Fibroblast of gingiva (primary cell): ENCODE results near the gene ANKRD31.
"Not testable (repeated sequence)": the region's sequence is repeated elsewhere in the genome, so short reads cannot be mapped to it uniquely, and the experiment has no call there.

Experiments
- DNase-seq: peaks from one replicate; pipeline ENCODE4 v3.0.0-alpha.2; 2011; ENCODE audit warnings: low read depth

ANKRD31 gene, protein sequence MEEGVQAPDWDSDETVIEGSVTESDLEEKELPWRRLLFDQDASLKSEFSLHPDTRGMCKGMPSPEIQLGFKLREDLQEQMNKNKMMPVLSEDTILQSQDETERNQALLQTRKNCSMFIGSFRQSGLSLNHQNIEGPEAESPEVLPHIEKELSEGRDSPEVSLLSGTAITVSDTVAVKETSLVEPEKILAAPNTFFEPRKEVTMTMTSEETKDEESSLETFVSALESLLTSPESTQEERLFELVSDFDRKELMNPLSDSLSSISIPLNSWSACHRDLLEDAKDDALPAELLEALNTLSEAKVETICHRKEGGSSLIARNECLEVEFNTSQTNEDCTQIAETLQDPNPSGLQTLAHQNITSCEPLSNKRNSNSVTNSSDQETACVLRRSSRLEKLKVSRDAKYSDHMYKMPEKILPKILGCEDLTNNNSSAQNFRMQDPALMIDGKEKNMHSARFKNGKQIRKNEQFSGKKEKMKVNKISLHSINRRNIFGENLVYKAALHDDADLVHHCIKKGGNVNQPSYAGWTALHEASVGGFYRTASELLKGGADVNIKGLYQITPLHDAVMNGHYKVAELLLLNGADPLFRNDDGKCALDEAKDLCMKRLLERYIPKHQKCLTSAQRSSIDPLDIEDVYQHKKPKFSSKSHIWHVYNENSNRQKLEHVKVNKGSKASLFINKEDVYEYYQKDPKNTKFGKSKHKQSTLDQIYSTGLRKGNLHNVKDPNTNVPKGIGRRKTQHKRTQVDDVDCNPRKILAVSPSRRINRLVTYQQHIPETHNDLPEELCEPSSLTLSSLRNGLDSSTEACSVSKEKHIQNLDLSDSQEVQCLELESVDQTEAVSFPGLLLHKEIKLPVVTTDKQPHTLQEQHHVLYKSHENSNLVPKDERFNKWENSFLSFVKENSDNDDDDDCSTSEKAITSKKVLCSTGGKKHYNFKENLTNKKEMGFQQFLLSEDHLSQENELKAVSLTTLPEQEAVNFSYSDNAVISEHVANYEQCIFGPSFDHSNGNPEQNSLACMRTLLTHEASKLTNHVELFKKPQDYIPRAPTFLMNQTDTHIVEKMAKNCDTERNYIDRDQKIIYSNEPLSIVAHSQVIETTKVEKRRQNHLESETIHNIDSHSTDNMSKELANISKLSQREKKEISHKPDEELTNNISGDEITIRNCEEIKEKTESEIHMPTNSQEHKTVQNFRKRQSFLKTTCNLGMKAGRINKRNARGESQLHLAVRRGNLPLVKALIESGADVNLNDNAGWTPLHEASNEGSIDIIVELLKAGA (N-terminal part only)

DNA sequence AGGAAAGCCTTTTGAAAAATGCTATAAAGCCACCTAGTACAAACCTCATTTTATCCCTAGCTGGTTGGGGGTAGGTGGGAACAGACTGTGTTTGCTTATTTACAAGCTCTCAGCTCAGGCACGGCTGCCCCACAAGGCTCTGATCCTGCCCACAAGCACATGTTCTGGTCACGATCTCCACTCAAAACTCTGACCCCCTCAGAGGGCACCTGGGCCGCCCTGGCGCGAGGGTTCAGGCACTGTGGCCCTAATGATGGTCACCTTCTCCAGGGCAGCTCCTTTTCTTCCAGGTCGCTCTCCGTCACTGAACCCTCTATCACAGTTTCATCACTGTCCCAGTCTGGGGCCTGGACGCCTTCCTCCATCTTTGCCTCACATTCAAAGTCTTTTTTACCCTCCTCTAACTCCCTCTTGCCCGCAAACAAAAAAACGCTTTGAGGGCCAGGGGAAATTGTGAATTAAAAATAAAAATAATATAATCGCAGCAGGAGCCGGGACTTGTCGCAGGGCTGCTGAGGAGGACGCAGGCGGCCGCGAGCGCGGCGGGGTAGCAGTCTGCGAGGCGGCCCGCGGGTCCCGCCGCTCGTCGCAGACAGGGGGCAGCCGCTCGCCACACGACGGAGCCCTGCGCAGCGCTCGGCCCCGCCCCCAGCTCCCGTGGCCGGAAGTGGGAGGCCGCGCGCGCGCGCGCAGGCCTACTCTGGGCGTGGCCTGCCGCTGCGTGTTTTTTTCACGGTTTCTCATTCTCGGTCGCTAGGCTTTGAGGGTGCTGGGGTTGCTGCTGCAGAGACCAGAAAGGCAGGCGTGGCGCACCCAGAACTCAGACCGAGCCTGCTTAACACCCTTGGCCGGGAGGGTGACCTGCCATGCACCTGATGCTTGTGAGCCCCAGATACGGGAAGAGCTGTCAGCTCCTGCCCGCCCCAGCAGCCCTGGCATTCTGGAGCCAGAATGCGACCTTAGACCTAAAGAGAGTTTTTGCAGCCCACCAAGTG, at the start of gene ANKRD31:
Gene ANKRD31 (minus strand): TSS at position 557 of the 995 bp plus-strand sequence. CDS start 192 bp downstream, at position 365.
- DNase-seq = peak; percentile 80

DNA sequence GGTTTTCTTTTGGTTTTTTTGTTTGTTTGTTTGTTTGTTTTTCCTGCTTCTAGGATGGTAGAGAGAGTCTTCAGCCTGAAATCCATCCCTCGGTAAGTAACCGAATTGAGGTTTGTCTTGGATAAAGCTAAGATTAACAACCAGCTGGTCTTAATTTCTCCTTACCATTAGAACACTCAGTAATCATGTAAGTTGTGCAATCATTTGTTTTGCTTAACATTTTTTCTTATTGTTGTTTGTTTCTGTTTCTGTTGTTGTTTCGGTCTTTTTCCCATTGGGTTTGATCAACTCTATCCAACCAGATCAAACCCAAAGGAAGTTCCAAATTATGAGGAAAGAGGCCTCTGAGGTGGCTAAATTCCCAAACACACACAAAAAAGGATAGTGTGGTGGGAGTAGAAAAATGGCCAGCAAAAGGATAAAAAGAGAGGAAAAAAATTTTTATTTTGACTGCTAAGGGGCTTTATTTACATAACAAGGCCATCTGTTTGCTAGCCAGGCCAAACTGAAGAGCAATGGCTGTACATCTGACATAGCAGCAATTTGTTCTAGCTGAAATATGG, 49.6 kb upstream of the ANKRD31 start:
- peak; percentile 83 for DNase-seq

DNA sequence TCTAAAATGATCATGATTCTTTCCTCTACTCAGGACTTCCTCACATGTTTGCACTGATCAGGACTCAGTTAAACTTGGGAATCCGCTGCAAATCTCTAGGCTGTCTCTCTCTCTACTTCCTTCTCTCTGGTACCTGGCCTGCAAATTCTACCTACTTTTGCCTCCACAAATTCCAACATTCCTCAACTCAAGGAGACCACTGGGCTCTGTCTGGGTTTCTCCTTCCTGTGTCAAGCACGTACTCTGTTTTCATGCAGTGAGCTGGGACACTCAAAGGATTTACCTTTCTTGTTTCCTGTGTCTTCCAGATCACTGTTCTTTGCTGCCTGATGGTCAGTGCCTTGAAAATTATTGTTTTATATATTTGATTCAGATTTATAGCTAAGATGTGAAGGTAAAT, 45.9 kb upstream of the ANKRD31 start:
- no peak for DNase-seq

DNA sequence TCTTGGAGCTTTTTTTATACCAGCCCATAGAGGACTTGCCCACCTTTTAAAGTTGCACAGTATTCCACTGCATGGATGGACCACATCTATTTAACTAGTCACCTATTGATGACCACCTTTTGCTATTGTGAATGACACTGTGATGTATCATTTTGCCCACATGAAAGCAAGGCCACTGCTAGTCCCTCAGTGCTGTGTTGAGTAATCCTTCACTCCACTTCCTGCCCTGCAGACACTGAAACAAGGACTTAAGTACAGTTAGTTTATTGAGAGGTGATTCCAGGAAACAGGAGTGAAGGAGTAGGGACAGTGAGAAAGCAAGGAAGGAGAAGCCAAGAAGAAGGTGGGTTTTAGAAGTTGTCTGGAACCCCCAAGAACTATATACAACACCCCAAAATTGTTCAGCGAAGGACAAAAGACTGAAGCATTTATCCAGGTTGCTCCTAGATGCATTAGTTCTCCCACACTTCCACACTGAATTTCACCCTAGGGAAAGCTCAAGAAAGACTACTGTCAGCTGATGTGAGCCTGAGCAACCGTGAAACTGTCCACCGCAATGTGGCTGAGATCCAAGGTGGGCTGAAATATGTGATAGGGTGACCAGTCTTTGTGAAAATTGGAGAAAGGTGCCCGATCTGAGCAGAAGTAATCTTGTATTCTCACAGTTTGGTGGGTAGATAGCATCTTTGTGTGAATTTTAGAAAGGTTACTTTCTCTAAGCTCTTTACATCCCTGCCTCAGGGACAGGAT, 45.2 kb upstream of the ANKRD31 start:
- no peak for DNase-seq

DNA sequence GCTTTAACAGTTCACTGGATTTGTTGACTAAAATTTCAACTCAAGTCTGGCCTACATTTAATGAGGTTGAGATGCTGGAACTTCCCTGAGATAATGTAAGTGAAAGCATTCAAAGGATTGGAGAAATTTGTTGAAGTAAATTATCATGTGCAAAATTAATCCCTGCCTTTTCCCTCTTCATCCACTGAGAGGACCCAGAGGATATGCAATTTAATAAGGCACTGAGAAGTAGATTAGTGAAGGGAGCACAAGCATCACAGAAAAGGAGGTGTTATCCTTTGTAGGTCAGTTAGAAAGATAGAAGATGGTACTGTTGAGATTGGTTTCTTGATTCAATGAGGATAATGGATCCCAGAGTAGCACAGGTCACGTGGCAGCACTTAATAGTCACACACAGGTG, 42.6 kb upstream of the ANKRD31 start:
- DNase-seq = no peak

DNA sequence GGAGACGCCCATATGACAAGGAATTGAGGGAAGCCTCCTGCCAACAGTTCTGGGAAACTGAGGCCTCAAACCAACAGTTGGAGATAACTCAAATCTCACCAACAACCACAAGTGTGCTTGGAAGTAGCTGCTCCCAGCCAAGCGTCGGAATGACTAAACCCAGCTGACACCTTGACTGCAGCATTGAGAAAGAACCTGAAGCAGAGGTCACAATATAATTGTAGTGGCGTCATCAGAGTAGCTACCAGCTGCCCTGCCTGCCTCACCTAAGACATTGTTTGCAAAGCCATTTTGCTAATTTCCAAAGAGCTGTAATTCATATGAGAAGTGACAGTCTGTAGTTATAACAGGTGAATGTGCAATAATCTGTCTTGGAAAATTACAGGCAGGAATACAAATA, 40.8 kb upstream of the ANKRD31 start:
- DNase-seq = no peak

DNA sequence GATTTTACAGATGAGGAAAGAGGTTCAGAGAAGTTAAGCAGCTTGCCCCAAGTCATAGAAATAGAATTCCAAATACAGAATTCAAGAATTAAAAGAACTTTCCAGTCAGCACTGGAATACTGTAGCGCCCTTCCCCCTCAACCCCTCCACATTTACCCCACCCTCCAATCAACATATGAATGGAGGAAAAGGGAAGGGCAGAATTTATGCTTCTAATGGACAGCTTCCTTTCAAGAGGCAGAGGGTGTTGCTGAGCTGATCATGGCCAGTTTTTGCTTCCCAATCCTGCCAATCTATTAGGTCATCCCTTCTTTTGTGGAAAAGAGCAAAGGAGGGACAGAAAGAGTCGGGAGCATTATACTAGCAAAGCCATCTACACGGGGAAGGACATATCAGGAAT, 39.1 kb upstream of the ANKRD31 start:
- DNase-seq = no peak

DNA sequence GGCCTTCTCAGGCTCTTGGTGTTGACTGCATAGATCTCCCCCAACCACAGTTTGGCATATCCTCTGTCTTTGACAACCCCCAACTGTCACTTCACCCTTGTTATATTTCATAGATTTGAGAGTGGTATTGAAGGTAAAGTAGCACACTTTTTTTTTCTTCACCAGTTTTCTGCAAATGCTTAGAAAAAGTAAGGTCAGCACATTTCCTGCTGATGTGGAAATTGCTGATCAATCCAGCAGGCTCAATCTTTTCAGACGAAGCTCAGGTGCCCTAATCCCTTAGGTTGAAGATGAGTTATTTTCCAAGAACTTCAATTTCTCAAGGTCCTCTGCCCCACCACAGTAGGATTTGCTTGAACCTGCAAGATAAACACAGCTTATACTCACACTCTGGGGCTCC, 38.5 kb upstream of the ANKRD31 start:
- no peak for DNase-seq

DNA sequence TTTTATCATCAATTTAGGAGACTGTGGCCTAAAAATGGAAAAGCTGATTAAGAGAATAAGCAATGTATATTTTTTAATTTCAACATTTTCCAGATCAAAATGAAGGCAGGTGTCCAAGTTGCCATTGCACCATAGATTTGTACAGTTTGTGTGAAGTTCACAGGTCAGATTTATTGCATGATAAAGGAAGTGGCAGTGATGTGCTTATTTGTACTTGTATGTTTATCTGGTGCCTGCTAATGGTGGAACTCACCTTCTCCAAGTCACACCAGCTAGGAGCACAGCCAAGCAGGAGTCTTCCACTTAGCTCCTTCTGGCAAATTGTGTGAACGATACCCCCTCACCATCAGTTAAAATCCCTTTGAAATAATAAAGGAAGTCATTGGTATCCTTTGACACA, 37.8 kb upstream of the ANKRD31 start:
- DNase-seq = no peak

DNA sequence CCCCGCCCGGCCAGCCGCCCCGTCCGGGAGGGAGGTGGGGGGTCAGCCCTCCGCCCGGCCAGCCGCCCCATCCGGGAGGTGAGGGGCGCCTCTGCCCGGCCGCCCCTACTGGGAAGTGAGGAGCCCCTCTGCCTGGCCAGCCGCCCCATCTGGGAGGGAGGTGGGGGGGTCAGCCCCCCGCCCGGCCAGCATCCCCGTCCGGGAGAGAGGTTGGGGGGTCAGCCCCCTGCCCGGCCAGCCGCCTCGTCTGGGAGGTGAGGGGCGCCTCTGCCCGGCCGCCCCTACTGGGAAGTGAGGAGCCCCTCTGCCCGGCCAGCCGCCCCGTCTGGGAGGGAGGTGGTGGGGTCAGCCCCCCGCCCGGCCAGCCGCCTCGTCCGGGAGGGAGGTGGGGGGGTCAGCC, 33.9 kb upstream of the ANKRD31 start:
- not testable (repeated sequence) for DNase-seq

DNA sequence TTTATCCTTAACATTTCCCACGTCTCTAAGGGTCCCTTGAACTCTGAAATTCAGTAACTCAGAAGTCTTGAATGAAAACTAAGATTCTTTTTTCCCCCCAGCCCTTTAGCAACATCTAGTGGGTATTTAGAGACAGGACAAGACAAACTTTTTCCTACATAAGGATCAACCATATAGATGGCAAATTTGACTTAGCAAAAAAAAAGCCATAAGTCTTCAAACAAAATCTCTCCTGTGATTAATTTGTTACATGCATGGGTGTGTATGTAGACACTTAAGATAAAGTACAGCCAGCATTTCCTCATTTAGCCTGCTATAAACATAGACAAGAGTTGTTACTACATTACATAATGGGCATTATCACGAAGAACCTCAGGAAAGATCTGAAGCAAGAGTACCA, 29.1 kb upstream of the ANKRD31 start:
- DNase-seq = peak; percentile 36

DNA sequence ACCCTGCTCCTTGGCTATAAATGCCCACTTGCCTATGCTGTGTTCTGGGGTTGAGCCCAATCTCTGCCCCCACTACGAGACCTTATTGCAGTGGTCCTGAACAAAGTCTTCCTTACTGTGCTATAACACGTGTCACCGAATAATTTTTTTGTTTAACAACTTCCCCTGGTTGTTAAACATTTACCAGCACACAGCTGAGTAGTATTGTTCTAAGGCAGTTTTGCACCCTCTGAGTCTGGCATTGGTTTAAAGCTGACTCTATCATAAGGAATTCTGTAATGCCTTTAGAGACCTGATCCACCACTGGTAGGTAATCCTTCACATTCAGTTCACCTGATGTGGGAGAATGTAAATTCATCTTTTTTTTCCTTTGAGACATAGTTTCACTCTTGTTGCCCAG, 25.6 kb upstream of the ANKRD31 start:
- DNase-seq = no peak

DNA sequence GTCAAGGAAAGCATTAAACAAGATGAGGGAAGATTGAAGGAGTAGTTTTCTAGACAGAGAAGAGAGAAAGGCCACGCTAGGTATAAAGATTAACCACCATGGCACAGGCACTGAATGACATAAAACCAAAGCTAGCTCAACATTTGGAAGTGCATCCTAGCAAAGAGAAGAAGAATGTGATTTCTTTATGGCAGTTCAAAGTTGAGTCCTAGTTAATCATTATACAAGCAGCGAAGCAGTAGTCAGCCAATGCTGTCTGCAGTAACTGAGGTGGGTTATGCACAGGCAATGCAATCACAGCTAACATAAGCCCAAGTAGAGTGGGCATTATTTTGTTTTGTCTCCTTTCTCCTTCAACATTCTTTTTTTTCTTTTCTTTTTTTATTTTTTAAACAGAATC, 24.0 kb upstream of the ANKRD31 start:
- no peak for DNase-seq

DNA sequence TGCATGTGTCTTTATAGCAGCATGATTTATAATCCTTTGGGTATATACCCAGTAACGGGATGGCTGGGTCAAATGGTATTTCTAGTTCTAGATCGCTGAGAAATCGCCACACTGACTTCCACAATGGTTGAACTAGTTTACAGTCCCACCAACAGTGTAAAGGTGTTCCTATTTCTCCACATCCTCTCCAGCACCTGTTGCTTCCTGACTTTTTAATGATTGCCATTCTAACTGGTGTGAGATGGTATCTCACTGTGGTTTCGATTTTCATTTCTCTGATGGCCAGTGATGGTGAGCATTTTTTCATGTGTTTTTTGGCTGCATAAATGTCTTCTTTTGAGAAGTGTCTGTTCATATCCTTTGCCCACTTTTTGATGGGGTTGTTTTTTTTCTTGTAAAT, 13.8 kb upstream of the ANKRD31 start:
- DNase-seq = not testable (repeated sequence)

DNA sequence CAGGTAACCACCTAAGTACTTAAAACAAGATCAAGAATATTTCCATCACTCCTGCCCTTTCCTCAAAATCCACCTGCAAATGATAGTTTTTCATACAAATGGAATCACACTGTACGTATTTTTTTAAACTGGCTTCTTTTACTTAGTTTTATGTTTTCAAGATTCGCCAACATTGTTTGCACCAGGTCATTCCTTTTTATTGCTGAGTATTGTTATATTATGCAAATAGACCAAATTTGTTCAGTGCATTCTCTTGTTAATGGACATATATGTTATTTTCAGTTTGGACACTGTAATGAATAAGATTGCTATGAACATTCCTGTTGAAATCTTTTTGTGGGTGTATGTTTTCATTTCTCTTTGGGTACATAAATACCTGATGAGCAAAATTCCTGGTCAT, 8.3 kb upstream of the ANKRD31 start:
- no peak for DNase-seq

DNA sequence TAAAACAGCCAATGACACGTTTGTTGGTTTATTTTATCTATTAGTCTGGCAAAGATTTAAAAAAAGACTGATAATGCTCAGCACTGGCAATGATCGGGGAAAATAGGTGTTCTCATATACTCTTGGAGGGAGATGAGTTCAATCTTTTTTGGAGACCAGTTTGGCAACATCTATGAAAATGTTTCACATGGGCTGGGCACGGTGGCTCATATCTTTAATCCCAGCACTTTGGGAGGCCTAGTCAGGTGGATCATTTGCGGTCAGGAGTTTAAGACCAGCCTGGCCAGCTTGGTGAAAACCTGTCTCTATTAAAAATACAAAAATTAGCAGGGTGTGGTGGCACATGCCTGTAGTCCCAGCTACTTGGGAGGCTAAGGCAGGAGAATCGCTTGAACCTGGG, 6.8 kb upstream of the ANKRD31 start:
- DNase-seq = no peak

DNA sequence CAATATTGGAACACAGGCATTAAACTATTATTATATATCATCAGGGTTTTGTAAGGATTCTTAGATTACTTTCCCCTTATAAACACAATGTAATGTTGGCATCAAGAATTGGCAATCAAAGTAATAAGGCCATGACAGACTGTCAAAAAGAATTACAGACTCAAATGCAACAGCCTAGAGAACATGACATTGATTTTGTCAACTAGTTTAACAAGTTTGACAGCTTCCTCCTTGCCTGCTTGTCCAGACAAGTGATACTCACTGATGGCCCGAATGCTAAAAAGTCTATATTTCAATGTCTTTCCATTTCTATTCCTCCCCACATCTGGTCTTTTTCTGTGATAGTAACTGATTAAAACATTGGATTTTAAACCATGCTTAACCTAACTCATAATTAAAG, 6.4 kb upstream of the ANKRD31 start:
- no peak for DNase-seq

DNA sequence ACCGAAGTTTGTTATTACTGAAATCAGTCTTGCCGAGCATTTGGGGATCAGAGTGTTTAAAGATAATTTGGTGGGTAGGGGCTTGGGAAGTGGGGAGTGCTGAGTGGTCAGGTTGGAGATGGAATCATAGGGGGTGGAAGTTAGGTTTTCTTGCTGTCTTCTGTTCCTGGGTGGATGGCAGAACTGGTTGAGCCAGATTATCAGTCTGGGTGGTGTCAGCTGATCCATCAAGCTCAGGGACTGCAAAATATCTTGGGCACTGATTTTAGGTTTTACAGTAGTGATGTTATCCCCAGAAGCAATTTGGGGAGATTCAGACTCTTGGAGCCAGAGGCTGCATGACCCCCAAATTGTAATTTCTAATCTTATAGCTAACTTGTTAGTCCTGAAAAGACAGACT, 5.4 kb upstream of the ANKRD31 start:
- DNase-seq = no peak

DNA sequence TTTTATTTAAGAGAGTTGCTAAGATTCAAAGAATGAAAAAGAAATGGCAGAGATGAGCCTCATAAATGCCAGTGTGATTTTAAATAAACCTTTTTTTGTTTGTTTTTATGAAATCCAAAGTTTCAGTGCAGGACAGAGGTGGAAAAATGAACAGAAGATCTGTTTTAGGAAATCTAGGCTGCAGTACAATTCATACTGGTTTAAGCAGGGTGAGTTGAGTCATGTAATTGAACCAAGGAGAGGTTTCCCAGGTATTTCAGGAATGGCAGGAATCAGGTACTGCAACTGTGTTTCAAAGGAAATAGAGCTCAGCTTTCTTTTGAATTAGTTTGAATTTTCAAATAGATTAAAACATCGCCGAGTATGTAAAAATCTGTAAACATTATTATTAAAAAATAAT, 3.0 kb upstream of the ANKRD31 start:
- no peak for DNase-seq

DNA sequence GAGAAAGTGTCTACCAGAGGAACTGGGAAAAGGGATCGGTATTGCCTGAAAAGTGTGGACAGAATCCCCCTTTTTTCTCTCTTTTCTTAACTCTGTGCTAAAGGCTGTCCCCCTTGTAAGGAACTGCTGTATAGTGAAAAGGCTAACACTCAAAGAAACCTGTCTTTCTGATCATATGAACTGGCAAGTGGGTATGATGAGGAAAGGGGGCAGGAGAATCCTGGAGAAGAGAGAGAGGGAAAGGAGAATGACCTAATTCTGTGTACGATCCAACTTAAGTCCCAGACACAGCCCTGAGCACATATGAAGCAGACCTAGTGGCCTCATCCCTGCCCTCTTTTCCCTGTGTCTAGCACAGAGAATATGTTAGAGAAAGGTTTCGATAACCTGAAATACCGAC, 967 bp downstream of the ANKRD31 start:
- DNase-seq = no peak
